Glomerular endothelial cell (primary cell): Measurements from ENCODE around the gene KRTAP5-6. TPM values are rescaled to one million over a fixed set of nuclear protein-coding genes. Genes with fewer than 3 reads are reported as not detected.
"Not testable (repeated sequence)": the region's sequence is repeated elsewhere in the genome, so short reads cannot be mapped to it uniquely, and the experiment has no call there.

Experiments
- DNase-seq: peaks from one replicate; pipeline ENCODE4 v3.0.0-alpha.2; 2011; ENCODE audit warnings: low read depth, low spot score; ENCODE audit errors: extremely low read depth
- total RNA-seq: library from RNA; depleted of rRNA; stranded (reverse); fragments of >200 nt; gene quantifications from 2 replicates; pipeline ENCODE4 v1.2.3, GENCODE V29; 2015

KRTAP5-6 gene
- total RNA-seq, 1 donor from 2014 or later = not detected

DNA sequence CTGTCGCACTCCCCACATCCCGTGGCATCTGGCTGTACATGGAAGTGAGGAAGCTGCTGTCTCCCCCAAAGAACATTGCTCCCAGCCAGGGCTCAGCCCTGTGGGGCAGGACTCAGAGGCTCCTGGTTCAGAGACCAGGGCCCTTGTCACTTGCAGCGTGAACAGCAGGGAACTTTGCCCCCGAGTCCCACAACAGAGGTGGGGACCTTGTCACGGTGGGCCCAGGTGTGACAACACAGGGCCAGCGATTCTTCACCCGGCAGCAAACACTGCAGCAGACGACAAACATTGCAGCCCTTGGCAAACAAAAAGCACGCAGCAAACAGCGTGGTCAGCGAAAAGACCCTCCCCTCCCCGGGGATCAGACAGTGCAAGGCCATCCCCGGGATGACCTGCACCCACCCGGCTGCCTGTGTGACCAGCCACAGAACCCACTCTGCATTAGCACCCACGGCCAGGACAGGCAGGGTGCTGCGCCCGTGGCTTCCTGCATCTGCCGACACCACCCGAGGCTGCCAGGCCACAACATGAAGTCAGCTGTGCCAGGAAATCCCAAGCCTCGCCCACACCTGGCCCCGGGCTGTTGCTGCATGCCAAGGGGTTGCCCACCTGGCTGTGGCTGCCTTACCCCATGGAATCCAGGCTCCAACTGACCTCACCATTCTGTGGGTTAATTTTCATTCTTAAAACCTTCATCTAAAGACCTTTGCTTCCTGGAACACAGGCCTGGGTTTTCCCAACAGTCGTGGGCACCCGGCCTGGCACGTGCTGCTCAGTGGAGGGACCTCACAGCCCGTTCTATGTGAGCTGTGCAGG lies 35.3 kb upstream of the KRTAP5-6 start:
- DNase-seq = not testable (repeated sequence)

DNA sequence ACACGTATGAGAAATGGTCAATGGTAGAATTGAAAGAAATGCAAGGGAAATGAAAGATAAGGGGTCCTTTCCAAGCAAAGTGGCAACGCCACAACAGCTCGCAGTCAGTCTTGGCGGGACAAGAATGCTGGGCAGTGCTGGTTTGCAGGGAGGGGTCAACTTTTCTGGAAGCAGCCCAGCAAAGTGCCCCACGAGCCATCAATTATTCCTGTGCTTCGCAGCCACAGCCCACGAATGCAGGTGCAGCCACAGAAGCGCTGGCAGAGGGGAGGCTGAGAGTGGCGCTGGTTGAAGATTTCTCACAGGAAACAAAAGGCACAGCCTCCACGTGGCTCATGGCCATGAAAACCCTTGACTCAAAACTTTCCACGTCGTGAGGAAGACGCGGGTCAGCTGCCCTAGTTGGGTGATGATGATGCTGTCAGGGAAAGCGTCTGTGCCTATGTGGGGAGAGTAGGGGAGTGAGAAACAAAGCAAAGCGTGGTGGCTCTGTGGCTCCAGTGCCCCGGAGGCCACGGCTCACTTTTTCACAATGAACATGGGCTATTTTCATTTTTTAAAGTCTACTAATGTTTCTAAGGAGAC lies 34.2 kb upstream of the KRTAP5-6 start:
- not testable (repeated sequence) for DNase-seq

DNA sequence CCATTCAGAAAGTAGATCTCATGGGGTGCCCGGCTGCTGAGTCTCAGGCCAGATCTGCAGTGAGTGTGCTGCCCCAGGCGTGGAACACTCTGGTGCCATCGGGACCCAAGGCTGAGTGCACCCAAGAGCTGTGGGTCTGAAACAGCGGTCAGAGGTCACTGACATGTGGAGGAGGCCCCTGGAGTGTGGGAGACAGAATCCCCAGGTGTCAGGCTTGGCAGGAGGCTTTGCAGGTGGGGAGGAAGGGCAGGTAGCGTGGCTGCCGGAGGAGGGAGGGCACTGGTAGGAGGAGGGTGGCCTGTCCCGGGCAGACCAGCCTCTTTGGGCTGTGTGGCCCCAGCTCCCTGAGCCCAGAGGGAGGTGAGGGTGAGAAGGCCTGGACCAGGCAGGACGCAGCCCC lies 31.7 kb upstream of the KRTAP5-6 start:
- no peak for DNase-seq

DNA sequence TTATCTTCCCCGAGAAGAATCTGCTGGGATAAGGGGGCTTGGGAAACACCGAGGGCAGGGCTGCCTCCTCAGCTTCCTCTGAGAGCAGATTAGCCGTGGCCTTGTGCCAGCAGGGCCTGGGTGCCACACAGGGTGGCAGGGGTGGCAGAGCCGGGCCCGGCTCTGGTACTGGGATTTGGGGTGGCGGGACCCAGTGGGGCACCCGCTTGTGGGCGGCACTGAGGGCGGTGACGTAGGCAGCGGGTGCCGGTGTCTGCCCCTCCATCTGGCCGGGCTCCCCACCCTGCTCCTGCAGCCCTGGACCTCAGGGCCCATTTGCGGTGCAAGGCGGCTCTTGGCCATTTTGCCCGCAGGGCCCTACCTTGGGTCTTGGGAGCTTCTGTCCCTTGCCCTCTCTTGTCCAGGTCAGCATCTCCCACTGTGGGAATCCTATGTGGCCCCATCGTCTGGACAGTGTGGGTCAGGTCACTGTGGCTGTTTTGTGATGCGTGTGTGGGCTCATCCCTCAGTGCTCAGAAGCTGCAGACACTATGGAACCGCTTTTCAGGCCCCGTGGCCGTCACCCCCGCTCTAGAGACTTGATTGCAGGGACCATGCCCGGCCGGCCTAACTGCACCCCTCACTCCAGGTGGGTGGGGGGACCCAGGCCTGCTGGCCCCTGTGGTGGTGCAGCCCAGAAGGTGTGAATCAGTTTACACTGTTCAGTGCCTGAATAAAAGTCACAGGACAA lies 29.7 kb upstream of the KRTAP5-6 start:
- DNase-seq = no peak

DNA sequence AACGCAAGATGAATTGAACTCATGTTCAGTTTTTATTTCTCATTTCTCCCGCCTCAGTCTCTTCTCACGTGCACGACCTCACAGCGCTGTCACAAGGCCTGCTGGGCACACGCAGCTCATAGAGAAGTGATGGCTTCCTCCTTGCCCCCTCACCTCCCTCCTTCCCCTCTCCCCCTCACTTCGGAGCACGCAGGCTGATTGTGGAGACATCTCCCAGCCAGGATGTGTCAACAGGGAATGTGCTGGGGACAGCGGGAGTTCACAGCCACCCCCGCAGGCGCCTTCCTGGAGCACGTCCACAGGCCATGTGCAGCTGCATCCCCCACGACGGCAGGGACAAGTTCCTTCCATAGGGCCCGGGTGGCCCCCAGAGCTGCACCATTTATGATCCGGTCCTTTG lies 29.1 kb upstream of the KRTAP5-6 start:
- DNase-seq = no peak

DNA sequence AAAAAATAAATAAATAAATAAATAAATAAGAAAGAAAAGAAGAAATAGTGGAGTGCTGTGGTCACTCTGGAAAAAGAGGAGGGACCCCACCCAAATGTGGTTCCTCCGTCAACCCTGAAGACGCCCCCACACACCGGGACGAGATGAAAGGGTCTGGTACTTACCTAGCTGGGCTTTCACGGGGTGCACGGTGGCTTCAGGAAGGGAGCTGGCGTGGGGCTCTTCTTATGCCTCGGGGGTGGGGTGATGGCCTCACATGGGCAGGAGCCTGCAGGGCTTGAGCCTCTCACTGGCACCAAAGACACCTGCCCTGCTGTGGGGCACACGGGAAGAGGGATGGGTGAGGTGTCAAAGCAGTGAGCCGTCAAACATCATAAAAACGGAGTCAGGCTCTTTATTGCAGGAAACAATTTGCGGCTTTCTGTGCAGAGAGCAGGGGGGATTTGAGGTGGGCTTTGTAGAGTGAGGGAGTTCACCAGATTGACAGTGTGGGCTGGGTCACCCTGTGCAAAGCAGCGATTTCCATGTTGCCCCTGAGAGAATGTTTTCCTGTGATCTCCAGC lies 28.0 kb upstream of the KRTAP5-6 start:
- DNase-seq = no peak

DNA sequence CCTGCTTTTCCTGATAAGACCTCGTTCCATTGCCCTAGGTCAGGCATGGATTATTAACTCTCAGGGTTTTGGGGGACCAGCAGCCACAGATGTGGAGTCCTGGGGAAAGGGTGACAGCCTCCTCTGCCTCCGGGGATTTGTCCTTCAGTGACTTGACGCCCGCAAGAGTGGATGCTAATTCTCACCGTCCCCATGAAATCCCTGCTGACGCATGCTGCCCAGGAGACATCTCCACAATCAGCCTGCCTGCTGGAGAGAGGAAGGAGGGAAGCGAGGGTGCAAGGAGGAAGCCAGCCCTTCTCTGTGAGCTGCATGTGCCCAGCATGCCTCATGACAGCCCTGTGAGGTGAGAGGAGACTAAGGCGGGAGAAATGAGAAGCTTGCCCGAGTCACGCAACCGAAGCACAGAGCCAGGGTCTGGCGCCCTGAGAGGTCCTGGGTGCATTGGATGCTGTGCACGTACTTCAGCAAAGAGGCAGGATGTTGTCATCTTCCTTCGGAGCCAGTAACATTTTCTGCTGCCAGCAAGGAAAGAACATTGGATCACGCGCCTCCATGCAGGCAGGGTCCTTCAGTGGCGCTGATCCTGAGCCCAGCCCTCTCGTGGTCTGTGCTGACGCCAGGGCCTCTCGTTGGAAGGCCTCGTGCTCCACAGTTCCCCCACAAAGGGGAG lies 27.3 kb upstream of the KRTAP5-6 start:
- no peak for DNase-seq

DNA sequence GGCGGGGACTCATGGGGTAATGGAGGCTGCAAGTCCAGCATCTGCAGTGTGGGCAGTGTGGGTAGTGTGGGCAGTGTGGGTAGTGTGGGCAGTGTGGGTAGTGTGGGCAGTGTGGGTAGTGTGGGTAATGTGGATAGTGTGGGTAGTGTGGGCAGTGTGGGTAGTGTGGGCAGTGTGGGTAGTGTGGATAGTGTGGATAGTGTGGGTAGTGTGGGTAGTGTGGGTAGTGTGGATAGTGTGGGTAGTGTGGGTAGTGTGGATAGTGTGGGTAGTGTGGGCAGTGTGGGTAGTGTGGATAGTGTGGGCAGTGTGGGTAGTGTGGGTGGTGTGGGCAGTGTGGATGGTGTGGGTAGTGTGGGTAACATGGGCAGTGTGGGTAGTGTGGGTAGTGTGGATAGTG lies 26.5 kb upstream of the KRTAP5-6 start:
- not testable (repeated sequence) for DNase-seq

DNA sequence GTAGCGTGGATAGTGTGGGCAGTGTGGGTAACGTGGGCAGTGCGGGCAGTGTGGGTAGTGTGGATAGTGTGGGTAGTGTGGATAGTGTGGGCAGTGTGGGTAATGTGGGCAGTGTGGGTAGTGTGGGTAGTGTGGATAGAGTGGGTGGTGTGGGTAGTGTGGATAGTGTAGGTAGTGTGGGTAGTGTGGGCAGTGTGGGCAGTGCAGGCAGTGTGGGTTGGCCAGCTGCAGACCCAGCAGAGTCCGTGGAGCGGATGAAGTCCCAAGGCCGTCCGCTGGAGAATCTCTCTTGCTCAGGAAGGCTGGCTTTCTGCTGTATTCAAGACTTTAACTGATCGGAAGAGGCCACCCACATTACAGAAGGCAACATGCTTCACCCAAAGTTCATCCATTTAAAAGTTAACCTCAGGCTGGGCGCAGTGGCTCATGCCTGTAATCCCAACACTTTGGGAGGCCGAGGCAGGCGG lies 26.1 kb upstream of the KRTAP5-6 start:
- DNase-seq = no peak

DNA sequence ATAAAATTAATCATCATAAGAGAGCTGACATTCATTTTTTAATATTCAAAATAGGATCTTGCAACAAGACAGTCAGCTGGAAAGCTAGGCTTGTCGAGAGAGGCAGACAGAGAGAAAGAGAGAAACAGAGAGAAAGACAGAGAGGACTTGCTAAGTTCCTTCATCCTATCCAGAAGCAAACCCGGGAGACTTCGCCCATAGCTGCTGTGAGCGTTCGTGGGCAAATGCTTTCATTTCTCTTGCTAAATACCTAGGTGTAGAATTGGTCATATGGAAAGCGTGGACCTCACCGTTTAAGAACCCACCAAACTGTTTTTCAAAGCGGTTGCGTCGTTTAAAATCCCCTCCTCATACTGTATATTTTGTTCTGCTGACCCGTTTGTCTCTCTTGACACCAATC lies 25.3 kb upstream of the KRTAP5-6 start:
- no peak for DNase-seq

DNA sequence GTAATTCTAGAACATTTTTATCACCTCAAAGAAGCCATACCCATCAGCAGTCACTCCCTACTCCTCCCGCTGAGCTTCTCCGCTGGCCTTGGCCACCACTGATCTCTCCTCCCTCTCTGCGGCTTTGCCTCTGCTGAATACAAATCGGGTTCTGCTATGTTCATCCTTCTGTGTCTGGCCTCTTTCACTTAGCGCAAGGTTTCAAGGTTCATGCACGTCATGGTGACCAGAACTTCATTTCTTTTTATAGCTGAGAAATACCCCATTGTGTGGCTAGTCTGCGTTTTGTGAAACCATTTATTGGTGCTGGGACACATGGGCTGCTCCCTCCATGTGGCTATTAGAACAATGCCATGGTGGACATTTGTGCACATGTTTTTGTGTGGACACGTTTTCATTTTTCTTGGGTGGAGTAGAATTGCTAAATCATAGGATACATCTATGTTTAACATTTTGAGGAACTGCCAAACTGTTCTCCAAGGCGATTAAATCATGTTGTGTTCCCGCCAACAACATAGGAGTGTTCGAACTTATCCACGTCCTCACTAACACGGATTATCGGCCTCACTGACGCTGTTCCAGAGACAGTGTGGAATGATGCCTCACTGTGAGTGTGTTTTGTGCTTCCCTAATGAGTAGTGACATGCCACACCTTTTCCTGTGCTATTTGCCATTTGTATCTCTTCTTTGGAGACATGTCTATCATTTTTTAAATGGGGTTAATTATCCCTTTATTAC lies 24.2 kb upstream of the KRTAP5-6 start:
- no peak for DNase-seq

DNA sequence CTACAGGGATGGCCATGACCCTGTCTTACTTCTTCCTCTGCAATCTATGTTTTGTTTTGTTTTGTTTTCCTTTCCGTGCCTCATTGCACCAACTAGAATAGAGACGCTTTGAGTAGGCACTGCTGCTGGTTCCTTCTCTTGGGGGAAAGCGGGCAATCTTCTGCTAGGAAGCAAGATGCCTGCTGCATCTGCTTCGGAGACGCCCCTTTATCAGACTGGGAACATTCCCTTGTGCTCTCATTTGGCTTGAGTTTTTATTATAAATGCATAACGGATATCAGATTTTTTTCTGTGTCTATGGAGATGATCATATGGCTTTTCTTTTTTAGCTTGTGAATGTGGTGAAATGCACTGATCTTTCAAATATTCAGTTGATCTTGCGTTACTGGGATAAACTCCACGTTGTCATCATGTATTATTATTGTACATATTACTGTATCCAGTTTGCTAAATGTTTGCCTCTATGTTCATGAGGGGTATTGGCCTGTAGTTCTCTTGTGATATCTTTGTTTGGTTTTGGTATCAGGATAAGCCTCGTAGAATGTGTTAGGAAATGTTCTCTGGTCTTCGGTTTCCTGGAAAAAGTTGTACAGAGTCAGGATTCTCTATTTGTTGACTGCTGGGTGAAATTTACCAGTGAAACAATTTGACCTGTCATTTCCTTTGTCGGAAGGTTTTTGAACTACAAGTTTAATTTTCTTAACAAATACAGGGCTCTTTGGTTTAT lies 23.4 kb upstream of the KRTAP5-6 start:
- no peak for DNase-seq

DNA sequence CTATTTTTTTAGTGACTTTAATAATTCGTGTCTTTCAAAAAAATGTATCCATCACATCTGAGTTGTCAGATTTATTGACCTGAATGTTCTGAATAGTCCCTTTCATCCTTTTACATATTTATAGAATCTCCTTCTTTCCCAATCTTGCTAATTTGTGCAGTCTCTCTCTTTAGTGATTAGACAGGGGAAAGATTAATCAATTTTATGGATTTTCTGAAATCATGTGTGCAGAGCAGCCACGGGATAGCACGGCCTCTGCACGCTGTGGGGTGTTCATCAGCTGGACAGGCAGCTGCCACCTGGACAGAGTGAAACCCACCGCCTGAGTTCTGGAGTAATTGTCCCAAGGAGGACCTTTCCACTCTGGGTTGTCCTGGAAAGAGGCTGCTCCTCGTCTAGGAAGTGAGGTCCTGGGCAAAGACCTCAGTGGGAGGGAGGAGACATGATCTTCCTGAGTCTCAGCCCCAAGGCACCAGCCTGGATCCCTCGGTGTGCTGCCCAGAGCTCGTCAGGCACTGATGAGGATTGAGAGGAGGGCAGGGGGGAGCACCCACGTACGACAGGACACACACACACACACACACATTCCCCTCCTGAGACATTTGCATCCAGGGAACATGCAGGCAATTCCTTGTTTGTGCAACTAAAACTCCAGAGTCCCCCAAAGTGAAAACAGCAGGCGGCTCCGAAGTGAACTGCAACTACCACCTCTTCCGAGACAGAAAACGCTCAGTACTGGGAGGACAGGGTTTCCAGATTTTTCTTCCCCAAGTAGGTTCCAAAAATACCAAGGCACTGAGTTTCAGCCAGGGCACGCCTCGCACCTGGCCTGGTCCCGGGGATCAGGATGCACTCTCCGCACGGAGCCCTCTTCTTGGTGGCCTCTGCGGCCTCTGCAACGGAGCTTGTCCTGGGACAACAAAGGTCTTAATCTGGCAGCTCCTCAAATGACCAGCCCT lies 22.5 kb upstream of the KRTAP5-6 start:
- no peak for DNase-seq

DNA sequence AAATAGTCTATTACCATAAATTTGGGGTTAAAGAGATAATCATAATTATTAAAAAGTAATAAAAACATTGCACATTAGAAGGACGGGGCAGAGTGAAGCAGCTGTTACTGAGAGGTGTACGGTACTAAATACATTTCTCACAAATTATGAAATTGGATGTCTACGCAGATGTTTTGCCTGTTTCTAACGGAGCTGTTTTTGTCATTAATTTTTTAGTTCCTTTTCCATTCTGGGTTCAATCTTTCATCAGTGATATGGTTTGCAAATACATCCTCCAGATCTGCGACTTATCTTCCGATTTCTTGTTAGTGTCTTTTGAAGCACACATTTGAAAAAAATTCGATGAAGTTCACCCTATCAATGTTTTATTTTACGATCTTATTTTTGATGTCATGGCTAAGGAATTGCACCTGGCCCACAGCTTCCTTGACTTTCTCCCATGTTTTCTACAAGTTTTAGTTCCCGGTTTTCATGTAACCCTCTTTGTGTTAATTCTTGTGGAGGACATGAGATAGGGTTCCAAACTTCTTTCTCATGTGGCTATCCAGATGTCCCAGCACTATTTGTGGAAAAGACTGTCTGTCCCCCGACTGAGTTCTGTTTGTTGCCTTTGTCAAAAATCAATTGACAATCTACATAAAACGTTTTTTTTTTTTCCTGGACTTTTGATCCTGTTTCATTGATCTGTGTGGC lies 21.3 kb upstream of the KRTAP5-6 start:
- no peak for DNase-seq

DNA sequence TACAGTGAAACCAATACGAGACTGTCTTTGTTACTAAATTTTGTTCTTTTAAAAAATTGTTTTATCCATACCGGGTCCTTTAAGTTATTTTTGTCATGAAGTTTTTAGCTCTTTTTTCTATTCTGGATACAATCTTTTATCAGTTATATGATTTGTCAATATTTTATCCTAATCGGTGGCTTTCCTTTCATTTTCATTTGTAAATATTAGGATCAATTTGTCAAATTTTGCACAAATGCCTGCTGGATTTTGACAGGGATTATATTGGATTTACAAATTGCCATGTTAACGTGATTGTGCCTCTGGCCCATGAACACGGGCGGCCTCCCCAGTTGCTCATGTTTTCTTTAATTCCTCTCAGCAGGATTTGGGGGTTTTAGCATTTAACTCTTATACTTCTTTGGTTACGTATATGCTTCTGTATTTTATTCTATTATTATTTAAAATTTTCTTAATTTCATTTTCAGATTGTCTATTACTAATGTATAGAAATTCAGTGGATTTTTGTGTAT lies 20.7 kb upstream of the KRTAP5-6 start:
- DNase-seq = no peak

DNA sequence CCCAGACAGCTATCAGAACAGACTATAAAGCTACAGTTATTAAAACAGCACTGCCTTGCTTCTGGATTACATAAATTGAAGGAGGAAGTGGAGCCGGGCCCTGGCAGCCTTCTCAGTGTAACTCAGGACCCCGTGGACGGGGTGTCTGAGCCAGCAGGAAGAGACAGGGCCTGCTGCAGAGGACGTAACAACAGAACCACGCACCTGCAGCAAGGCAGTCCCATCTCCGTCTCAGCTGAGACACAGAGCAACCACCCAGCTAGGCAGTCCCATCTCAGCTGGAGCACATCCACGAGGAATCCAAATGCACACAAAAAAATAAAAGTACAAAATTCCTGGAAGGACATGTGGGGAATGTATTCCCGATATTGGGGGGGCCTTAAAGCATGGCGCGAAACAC lies 17.1 kb upstream of the KRTAP5-6 start:
- DNase-seq = no peak

DNA sequence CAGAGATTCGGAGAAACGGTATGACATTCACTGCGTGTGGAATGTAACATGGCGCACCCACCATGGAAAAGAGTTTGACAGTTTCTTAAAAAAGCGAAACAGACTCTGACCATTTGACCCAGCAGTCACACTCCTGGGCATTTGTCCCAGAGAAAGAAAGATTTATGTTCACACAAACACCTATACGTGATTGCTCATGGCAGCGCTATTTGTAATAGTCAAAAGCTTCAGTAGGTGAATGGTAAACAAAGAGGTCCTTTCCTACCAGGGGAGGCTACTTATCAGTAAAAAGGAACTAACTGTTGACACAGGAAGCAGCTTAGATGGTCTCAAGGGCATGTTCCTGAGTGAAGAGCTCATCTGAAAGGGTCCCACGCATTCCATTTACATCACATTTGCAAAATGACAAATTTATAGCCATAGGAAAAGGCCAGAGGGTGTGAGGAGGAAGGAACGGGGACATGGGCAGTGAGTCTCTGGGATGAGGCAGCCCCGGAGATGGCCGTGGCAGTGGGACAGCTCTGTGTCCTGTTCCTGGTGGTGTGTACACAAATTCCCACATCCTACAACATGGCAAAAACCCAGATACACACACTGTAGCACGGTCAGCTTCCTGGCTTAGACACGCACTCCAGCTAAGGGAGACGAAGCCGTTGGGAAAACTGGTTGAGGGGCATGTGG lies 14.6 kb upstream of the KRTAP5-6 start:
- DNase-seq = no peak
